LNCaP clone FGC (cell line): ENCODE results near the gene NDUFB10.
A peak's percentile ranks its signal among the peaks of the same experiment; 100 is the strongest.

Experiments used
- DNase-seq: peaks from one replicate; pipeline ENCODE4 v3.0.0-alpha.2; 2011; ENCODE audit warnings: low read depth
- H3K4me3 ChIP-seq: 2 replicates; pipeline ENCODE4 v1.5.1; 2011; ENCODE audit warnings: mild to moderate bottlenecking, low read depth, low read length, control low read depth
- CTCF ChIP-seq: IDR thresholded peaks from 2 replicates; pipeline ENCODE4 v1.5.1; 2012; ENCODE audit warnings: mild to moderate bottlenecking; ENCODE audit not compliant: control insufficient read depth, insufficient read depth; ENCODE audit errors: extremely low read depth

Gene NDUFB10

GRCh38 chr16:1968146-1968953, 9.0 kb downstream of the NDUFB10 start:
- no peak for TF ChIP-seq CTCF
- H3K4me3 ChIP-seq = no peak overlapping the region

GRCh38 chr16:1971796-1972489, 12.6 kb downstream of the NDUFB10 start, which contains the start of gene TBL3:
TBL3 (plus strand) TSS chr16:1972053; CDS start chr16:1972165, 112 bp downstream.
- peak; percentile 75 for DNase-seq
- TF ChIP-seq CTCF = 0 out of 2 replicates have a peak, but pooled peaks have one; percentile 8
- H3K4me3 ChIP-seq = peak within 1 kb of the TSS; percentile 95

More at GRCh38 chr16:1968146-1968953, 9.0 kb downstream of the NDUFB10 start:
- DNase-seq = no peak

GRCh38 chr16:1972490-1972877, 13.1 kb downstream of the NDUFB10 start:
- peak overlapping the region; percentile 95 for H3K4me3 ChIP-seq
- no peak for TF ChIP-seq CTCF
- no peak for DNase-seq

GRCh38 chr16:1973461-1974156, 14.3 kb downstream of the NDUFB10 start:
- H3K4me3 ChIP-seq = peak overlapping the region; percentile 95
- no peak for TF ChIP-seq CTCF
- DNase-seq = no peak

GRCh38 chr16:1974157-1975070, 15.1 kb downstream of the NDUFB10 start:
- no peak for DNase-seq
- H3K4me3 ChIP-seq = no peak overlapping the region
- TF ChIP-seq CTCF = no peak

- no peak for DNase-seq
- H3K4me3 ChIP-seq = no peak overlapping the region
- no peak for TF ChIP-seq CTCF
Measured at GRCh38 chr16:1975432-1976215, 16.3 kb downstream of the NDUFB10 start.
